ENCODE measurements around the gene GYG1. TPM values are rescaled to one million over a fixed set of nuclear protein-coding genes. Genes with fewer than 3 reads are reported as not detected.

The GYG1 gene
- total RNA-seq: 100 to 1,000 TPM; 128 to 138 TPM
- 303 TPM for polyA plus RNA-seq (ENCODE audit: insufficient read depth, low read depth, low replicate concordance)
- long read RNA-seq, donor 1, transcript GYG1-201 (7 exons, 1,890 nt): major isoform, 19 of 48 reads
- long read RNA-seq, donor 1, partial matches to known transcripts: 28 of 48 reads
- long read RNA-seq, donor 1, other reads (novel, unspliced or antisense): 0 of 48 reads
- long read RNA-seq, donor 2, transcript GYG1-201 (7 exons, 1,890 nt): major isoform, 10 of 10 reads
- long read RNA-seq, donor 2, partial matches to known transcripts: 0 of 10 reads
- long read RNA-seq, donor 2, other reads (novel, unspliced or antisense): 0 of 10 reads

- intact Hi-C loops (cut with DNase I; ENCODE audit: low total_unique reads): no loop called here
- peak within 1 kb of the TSS; percentile 92 to 98 for H3K27ac ChIP-seq
- TF ChIP-seq, protein P1, sequence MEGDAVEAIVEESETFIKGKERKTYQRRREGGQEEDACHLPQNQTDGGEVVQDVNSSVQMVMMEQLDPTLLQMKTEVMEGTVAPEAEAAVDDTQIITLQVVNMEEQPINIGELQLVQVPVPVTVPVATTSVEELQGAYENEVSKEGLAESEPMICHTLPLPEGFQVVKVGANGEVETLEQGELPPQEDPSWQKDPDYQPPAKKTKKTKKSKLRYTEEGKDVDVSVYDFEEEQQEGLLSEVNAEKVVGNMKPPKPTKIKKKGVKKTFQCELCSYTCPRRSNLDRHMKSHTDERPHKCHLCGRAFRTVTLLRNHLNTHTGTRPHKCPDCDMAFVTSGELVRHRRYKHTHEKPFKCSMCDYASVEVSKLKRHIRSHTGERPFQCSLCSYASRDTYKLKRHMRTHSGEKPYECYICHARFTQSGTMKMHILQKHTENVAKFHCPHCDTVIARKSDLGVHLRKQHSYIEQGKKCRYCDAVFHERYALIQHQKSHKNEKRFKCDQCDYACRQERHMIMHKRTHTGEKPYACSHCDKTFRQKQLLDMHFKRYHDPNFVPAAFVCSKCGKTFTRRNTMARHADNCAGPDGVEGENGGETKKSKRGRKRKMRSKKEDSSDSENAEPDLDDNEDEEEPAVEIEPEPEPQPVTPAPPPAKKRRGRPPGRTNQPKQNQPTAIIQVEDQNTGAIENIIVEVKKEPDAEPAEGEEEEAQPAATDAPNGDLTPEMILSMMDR (IDR thresholded peaks at IDR 0.05): peak in 2 of 3 experiments; percentile 35 to 40
- TF ChIP-seq POLR2A (IDR thresholded peaks at IDR 0.05): no peak
- H3K36me3 ChIP-seq (ENCODE audit: low read depth, missing control alignments): no peaks in the 10 kb centered on the region
- H3K4me3 ChIP-seq: peak within 1 kb of the TSS; percentile 81 to 99
- H3K4me1 ChIP-seq: peaks cover 6% of the 10 kb centered on the region
- H3K9me3 ChIP-seq: no peaks in the 10 kb centered on the region
- 0% methylated on average over 65 of the region's 91 CpGs; no CpG with 5 or more reads in 1 of the 2 donors for WGBS, 2 donors
- H3K27me3 ChIP-seq: no peaks in the 10 kb centered on the region
- DNase-seq: peak; percentile 90
Measured at GRCh38 chr3:148991219-148992026, at the start of gene GYG1. GYG1 (plus strand) TSS chr3:148991540; CDS start chr3:148991641, 101 bp downstream.

DNA sequence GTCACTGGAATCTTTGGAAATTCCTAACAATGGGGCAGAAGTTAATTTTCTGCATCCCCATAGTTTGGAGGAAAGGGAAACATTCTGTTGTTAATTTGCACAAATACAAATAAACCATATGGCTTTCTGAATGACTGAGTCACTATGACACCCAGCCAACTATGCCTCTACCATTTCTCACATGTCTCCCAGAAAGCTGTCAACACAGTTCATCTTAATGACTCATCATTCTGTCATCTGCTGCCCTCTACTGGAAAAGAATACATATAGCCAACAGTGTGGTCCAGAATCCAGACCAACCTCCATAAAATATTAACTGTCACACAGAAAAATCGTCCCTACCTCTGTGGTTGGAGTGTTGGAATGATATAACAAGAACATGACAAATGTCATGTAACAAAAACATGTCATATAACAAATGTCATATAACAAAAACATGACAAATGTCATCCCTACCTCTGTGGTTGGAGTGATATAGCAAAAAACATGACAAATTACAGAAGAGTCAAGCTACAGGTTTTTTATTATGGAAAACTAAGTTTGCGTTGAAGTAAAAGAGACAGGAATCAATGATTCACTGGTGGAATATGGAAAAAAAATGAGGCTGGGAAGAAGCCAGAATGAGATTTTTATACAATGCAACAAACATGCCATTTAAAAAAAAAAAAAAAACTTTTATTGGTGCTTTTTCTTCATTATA, 47.7 kb upstream of the GYG1 start:
- Histone ChIP-seq H3K4me3 (no peak overlapping the region), H3K9me3 (no peaks in the 10 kb centered on the region), H3K36me3 (ENCODE audit: low read depth, missing control alignments) (no peaks in the 10 kb centered on the region), H3K4me1 (no peaks in the 10 kb centered on the region), H3K27me3 (no peaks in the 10 kb centered on the region), H3K27ac (no peak overlapping the region)
- no peak for DNase-seq
- intact Hi-C loops (cut with DNase I; ENCODE audit: low total_unique reads): loop anchor here (10.0 kb wide), 1 partner anchor 79 kb away; the partner anchor contains the start of gene CPA3
- 8 to 56% methylated on average over 2 of the region's 2 CpGs for WGBS, 2 donors
- no peak for TF ChIP-seq POLR2A (IDR thresholded peaks at IDR 0.05)
- TF ChIP-seq, protein P1 (IDR thresholded peaks at IDR 0.05): peak; percentile 62 to 69 (median 66)

DNA sequence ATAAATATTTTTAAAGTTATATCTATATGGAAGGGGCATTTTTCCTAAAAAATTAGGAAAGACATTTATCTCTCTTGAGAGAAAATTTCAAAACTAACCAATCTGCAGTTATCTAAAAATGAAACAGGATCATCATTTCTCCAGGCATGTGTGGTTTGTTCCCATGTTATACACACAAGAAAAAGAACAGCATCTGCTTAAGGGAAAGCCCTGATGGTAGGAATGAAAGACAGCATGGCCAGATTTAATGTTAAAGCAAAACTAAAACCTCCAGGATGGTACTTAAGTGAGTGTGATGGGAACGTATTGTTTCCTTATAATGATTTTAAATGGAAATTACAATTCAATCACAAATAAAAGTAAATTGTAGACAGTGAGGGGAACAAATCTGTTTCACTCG, 46.2 kb upstream of the GYG1 start:
- no peaks in the 10 kb centered on the region for H3K4me1 ChIP-seq
- H3K9me3 ChIP-seq: no peaks in the 10 kb centered on the region
- no peak for DNase-seq
- H3K4me3 ChIP-seq: no peak overlapping the region
- no peaks in the 10 kb centered on the region for H3K27me3 ChIP-seq
- TF ChIP-seq POLR2A (IDR thresholded peaks at IDR 0.05): no peak
- TF ChIP-seq, protein P1 (IDR thresholded peaks at IDR 0.05): no peak
- WGBS, 2 donors: 84 to 94% methylated on average over 2 of the region's 2 CpGs
- intact Hi-C loops (cut with DNase I; ENCODE audit: low total_unique reads): loop anchor here (10.0 kb wide), 1 partner anchor 80 kb away; the partner anchor contains the start of gene CPA3
- H3K36me3 ChIP-seq (ENCODE audit: low read depth, missing control alignments): no peaks in the 10 kb centered on the region
- H3K27ac ChIP-seq: no peak overlapping the region

- 85 to 91% methylated on average over 8 of the region's 8 CpGs for WGBS, 2 donors
Measured at GRCh38 chr3:148948913-148949657, 42.3 kb upstream of the GYG1 start.

More at GRCh38 chr3:148948913-148949657, 42.3 kb upstream of the GYG1 start:
- peaks cover 7% of the 10 kb centered on the region for H3K4me1 ChIP-seq
- TF ChIP-seq, protein P1 (IDR thresholded peaks at IDR 0.05): no peak
- no peak for TF ChIP-seq POLR2A (IDR thresholded peaks at IDR 0.05)
- H3K27ac ChIP-seq: no peak overlapping the region
- no peak overlapping the region for H3K4me3 ChIP-seq
- no peaks in the 10 kb centered on the region for H3K9me3 ChIP-seq
- no peak for DNase-seq
- H3K36me3 ChIP-seq (ENCODE audit: low read depth, missing control alignments): no peaks in the 10 kb centered on the region
- intact Hi-C loops (cut with DNase I; ENCODE audit: low total_unique reads): loop anchor here (10.0 kb wide), 1 partner anchor 84 kb away; the partner anchor contains the start of gene CPA3
- no peaks in the 10 kb centered on the region for H3K27me3 ChIP-seq
